NCI-H510A (cell line): ENCODE measurements around the gene FXR2.

ENCODE experiments used
- DNase-seq: peaks from one replicate; lab custom pipeline; 2025; lab: John Stamatoyannopoulos, UW

FXR2 gene

DNA sequence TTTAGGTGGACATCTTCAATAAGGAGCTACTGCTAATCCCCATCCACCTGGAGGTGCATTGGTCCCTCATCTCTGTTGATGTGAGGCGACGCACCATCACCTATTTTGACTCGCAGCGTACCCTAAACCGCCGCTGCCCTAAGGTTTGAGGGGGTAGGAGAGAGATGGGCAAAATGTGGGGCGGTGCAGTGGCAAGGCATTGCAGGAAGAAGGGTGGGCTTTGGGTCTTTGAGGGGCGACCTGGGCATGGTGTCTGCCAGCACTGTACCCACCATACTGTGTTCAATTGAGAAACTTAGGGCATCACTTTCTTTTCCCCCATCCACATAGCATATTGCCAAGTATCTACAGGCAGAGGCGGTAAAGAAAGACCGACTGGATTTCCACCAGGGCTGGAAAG lies 44.3 kb downstream of the FXR2 start:
- DNase-seq: no peak

DNA sequence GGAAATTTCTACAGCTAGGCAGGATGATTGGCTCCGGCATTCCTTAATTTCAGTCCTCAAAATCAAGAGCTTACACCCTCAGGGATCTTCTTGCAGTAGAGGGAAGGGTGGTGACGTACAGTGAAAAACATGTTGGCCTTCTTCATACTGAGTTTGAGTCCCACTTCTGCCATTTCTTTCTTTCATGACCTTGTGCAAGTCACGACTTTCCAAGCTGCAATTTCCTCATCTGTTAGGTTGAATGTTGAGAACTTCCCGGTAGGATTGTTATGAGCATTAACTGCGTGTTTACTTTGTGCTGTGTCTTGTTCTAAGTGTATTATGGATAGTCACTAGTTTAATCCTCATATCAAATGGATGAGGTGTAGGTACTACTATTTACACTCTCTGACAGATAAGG lies 45.1 kb downstream of the FXR2 start:
- DNase-seq: no peak

DNA sequence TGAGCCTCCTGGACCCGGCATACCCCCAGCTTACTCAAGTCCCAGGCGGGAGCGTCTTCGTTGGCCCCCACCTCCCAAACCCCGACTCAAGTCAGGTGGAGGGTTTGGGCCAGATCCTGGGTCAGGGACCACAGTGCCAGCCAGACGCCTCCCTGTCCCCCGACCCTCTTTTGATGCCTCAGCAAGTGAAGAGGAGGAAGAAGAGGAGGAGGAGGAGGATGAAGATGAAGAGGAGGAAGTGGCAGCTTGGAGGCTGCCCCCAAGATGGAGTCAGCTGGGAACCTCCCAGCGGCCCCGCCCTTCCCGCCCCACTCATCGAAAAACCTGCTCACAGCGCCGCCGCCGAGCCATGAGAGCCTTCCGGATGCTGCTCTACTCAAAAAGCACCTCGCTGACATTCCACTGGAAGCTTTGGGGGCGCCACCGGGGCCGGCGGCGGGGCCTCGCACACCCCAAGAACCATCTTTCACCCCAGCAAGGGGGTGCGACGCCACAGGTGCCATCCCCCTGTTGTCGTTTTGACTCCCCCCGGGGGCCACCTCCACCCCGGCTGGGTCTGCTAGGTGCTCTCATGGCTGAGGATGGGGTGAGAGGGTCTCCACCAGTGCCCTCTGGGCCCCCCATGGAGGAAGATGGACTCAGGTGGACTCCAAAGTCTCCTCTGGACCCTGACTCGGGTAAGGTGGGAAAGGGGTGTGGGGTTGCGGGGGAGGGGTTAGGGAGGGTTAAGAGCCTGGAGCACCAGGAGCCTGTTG lies 51.4 kb downstream of the FXR2 start:
- no peak for DNase-seq

DNA sequence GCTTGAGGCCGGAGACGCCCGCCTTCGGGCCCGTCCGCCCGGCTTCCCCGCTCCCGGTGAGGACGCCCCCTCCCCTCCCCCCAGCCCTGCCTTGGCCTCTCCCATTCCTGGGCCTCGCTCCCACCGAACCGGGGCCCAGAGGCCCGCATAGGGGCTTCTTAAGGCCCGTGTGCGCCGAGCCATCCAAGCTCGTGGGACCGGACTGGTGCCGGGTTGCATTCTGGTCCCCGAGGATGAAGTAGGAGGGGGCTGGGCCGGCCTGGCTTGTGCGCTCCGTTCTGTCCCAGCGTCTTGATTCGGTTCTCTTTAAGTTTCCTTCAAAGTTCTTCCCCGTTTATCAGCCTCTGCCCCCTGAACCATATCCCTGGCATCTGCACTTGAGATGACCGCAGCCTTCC lies 52.5 kb downstream of the FXR2 start:
- no peak for DNase-seq

DNA sequence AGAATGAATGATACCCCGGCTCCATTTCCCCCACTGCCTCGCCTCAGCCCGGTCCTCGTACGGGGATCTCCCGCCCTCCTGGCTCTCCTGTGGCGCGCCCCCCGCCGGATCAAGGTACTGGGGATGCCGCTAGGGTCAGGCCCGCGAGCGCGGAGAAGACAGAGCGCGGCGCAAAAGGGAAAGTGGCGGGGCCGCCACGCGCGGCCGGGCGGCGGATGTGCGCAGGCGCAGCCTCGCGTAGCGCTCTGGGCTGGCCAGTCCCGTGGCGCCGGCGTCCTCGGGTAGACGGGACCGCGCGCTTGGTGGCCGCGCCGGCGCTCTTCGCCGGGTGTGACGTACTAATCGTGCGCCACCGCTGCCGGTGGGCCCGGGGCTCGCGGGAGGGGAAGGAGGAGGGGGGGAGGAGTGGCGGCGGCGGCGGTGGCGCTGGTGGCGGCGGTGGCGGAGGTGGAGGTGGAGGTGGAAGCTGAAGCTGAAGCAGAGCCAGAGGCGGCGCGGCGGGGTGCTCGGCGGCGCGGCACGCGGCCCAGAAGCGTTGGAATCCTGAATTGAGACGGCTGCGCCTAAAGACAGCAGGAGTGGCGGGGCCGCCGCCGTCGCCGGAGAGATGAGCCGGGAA lies 53.0 kb downstream of the FXR2 start, which contains the start of gene SENP3:
TSS of gene SENP3 (plus strand) at position 331 of the 619 bp plus-strand sequence. CDS start 1,158 bp downstream, outside the sequence.
- DNase-seq: peak; percentile 91

DNA sequence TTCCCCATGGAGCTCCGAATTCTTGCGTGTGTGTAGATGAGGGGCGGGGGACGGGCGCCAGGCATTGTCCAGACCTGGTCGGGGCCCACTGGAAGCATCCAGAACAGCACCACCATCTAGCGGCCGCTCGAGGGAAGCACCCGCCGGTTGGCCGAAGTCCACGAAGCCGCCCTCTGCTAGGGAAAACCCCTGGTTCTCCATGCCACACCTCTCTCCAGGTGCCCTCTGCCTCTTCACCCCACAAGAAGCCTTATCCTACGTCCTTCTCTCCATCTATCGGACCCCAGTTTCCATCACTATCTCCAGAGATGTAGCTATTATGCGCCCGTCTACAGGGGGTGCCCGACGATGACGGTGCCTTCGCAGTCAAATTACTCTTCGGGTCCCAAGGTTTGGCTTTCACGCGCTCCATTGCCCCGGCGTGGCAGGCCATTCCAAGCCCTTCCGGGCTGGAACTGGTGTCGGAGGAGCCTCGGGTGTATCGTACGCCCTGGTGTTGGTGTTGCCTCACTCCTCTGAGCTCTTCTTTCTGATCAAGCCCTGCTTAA lies 53.6 kb downstream of the FXR2 start:
- DNase-seq: peak; percentile 76

DNA sequence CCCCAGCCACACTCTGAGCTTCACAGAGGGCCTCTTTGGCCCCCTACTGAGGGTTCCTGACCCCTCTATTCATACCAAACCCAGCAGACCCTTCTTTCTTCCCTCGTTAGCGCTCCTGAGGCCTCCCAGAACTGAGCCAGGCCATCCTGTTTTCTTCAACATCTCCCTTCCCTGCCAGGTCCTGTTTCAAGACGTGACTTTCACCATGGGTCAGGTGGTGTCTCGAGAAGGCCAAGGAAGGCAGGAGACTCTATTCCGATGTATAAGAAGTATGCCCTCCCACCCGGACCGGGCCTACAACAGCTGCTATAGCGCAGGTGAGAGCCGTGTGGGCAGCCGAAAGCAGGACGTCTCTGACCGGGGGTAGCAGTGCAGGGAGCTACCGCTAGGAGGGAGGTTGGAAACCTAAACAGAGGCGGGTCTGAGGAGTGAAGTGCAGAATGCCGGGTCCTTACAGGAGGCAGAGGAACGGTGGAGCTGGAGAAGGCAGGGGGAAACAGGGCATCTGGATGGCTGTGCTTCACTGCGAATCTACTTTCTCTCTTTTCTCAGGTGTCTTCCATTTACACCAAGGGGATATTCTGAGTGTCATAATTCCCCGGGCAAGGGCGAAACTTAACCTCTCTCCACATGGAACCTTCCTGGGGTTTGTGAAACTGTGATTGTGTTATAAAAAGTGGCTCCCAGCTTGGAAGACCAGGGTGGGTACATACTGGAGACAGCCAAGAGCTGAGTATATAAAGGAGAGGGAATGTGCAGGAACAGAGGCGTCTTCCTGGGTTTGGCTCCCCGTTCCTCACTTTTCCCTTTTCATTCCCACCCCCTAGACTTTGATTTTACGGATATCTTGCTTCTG lies 54.3 kb downstream of the FXR2 start:
- peak; percentile 56 for DNase-seq

DNA sequence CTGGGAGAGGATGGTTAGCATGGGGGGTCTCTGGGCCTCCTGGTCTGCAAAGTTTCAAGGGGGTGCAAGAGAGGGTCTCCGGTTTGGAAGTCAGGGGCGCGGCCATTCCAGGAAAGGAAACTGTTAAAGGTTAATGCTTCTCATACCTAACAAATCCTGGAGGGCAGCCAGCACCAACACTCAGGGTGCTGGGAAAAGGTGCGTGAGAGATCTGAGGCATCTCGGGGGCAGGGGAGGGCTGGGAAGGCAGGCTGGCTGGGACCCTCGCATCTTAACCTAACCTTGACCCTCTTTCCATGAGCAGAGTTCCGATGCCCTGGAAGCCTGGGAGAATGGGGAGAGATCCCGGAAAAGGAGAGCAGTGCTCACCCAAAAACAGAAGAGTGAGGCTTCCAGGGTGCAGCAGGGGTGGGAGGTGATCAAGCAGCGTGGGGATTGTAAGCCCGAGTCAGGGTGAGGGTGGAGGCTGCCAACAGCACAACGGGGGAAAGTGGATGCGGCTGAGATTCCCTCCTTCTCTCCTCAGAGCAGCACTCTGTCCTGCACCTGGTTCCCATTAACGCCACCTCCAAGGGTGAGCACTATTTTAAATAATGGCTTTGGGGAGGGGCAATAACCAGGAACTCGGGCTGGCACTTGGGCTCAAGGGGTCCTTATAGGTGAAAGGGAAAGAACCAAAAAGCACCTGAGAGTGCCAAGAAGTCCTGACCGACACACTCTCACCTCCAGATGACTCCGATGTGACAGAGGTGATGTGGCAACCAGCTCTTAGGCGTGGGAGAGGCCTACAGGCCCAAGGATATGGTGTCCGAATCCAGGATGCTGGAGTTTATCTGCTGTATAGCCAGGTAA lies 55.2 kb downstream of the FXR2 start:
- no peak for DNase-seq

DNA sequence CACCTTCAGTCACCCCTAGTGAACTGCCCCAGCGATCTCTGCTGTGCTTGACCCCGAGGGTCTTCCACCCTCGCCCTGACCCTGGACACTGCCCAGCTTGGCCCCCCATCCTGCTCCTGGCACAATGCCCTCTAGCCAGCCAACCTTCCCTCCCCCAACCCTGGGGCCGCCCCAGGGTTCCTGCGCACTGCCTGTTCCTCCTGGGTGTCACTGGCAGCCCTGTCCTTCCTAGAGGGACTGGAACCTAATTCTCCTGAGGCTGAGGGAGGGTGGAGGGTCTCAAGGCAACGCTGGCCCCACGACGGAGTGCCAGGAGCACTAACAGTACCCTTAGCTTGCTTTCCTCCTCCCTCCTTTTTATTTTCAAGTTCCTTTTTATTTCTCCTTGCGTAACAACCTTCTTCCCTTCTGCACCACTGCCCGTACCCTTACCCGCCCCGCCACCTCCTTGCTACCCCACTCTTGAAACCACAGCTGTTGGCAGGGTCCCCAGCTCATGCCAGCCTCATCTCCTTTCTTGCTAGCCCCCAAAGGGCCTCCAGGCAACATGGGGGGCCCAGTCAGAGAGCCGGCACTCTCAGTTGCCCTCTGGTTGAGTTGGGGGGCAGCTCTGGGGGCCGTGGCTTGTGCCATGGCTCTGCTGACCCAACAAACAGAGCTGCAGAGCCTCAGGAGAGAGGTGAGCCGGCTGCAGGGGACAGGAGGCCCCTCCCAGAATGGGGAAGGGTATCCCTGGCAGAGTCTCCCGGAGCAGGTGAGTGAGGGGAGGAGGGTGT lies 56.0 kb downstream of the FXR2 start, which contains the start of gene TNFSF13:
TSS of gene TNFSF13 (plus strand) at position 207 of the 776 bp plus-strand sequence. CDS start at position 497, 290 bp downstream.
- no peak for DNase-seq

DNA sequence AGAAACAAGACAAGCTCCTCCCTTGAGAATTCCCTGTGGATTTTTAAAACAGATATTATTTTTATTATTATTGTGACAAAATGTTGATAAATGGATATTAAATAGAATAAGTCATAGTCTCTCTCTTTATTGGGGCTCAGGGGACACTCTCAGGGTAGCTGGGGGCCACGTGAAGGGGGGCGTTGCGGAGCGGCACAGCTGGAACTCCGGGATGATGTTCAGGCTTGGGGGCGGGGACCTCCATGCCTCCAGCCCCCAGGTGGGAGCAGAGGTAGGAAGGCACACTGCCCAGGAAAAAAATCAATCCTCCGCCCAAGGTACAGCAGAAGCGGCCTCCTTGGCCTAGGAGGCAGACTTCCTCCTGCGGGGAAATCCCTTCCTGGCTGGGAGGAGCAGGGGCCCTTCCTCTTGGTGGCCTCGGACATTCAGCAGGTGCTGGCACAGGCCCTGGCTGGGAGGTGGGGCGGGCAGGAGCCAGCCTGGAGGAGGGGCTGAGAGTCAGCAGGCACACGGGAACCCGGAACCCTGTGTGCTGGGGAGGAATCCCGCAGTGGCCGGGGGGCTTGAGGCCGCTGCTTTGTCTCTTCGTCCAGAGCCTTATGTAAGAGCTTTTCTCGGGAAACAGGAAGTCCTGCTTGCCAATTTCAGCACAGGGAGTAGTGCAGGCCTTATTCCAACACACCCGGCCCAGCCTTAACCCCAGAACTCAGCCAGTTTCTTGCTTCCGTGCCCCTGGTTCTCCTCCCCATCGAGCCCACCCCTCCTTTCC lies 56.7 kb downstream of the FXR2 start:
- peak; percentile 63 for DNase-seq

DNA sequence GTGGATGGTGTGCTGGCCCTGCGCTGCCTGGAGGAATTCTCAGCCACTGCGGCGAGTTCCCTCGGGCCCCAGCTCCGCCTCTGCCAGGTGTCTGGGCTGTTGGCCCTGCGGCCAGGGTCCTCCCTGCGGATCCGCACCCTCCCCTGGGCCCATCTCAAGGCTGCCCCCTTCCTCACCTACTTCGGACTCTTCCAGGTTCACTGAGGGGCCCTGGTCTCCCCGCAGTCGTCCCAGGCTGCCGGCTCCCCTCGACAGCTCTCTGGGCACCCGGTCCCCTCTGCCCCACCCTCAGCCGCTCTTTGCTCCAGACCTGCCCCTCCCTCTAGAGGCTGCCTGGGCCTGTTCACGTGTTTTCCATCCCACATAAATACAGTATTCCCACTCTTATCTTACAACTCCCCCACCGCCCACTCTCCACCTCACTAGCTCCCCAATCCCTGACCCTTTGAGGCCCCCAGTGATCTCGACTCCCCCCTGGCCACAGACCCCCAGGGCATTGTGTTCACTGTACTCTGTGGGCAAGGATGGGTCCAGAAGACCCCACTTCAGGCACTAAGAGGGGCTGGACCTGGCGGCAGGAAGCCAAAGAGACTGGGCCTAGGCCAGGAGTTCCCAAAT lies 57.4 kb downstream of the FXR2 start:
- no peak for DNase-seq

DNA sequence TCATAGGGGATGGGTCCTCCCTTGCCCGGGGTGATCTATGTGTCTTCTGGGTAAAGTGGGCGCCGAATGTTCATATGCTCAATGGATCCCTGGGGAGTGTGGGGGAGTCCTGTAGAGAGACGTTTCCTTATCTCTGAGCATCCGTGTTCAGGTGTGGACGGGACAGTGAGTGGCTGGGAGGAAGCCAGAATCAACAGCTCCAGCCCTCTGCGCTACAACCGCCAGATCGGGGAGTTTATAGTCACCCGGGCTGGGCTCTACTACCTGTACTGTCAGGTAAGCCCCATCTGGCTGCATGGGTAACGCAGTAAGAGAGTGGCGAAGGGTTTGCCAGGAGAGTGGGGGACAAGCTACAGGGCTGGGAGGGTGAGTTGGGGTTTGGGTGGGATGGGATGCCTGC lies 58.1 kb downstream of the FXR2 start:
- no peak for DNase-seq

DNA sequence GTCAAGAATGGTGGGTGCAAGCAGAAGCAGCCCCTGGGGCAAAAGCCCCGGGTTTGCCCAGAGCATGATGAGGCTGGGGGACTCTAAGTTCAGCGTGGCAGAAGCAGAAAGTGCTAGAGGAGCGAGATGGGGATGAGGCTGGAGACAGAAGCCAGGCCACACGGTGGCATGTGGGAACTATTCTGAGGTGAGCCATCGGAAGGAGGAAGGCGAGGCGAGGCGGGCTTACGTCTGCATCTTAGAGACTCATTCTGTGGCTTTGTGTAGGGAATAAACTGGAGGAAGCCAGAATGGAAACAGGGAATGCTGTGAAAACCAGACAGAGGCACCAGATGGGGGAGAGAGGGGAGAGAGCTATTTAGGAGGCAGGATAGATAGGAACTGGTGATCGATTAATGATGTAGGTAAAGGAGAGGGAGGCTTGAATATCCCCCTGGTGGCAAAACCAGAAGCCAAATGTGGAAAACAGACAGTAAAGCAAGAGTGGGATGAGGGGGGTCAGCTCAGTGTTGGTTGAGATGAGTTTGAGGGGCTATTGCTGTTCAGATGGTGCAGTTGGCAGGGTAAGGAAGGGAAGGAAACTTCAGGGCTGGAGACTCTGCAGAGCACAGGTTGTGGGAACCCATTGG lies 59.3 kb downstream of the FXR2 start:
- no peak for DNase-seq

DNA sequence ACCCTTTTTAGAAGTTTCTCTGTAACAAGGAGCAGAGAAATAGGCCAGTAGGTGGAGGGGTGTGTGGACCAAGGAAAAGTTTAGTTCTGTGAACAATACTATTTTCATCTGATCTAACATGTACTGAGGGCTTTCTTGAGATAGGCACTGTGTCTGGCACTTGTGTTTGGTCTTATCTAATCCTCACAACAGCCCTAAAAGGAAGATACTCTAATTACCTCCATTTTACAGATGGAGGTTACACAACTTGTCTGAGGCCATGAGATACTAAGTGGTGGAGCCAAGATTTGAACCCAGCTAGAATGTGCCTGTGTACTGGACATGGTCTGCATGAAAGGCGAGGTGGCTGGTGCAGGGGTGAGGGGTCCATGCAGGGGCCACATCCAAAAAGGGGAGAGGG lies 61.3 kb downstream of the FXR2 start:
- DNase-seq: no peak

DNA sequence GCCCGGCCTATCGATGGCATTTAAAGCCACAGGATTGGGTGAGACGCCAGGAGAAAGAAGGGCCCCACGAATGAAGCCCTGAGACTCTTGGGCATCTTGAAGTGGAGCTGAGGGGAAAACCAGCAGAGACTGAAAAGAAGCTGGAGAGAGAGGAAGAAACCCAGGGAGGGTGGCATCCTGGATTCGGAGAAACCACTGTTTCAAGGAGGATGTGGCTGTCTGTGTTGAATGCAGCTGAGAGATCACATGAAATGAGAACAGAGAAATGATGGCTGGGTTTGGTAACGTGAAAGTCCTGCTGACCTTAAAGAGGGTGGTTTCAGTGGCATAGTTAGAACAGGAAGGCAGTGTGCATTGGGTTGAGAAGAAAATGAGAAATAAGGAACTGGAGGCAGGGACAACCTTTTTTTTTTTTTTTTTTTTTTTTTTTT lies 62.1 kb downstream of the FXR2 start:
- no peak for DNase-seq

DNA sequence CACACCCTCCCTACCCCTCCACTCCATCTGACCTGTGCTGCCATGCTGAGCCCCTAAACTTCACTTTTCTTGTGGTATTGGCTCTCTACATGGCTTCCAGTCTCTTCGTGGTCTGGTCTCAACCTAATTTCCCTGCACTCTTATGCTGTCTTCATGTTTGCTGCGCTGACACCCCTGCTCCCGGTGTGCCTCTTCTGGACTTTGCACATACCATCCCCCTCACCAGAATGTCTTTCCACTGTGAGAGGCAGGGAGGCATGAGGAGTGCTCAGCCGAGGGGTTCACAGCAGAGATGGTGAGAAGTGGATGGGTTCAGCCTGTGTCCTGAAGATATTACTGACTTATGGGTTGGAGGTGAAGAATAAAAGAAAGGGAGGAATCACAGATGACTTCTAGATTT lies 63.3 kb downstream of the FXR2 start:
- DNase-seq: no peak

DNA sequence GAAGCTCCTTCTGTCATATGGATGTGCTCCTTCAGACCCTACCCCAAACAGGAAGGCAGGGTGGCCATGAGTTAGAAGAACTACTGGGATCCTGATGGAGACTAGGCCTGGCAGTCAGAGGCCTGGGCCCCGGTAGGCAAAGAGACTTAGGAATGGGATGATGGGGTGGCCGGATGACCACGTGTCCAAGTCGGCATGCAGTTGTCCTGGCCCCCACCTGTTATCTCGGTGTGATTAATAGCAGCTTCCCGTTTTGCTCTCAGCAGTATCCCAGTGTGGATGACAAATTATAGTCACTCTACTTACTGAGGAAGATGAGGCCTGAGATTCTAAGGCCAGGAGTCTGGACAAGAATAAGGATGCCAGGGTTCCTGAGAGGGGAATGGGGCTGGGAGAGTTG lies 64.4 kb downstream of the FXR2 start:
- no peak for DNase-seq

DNA sequence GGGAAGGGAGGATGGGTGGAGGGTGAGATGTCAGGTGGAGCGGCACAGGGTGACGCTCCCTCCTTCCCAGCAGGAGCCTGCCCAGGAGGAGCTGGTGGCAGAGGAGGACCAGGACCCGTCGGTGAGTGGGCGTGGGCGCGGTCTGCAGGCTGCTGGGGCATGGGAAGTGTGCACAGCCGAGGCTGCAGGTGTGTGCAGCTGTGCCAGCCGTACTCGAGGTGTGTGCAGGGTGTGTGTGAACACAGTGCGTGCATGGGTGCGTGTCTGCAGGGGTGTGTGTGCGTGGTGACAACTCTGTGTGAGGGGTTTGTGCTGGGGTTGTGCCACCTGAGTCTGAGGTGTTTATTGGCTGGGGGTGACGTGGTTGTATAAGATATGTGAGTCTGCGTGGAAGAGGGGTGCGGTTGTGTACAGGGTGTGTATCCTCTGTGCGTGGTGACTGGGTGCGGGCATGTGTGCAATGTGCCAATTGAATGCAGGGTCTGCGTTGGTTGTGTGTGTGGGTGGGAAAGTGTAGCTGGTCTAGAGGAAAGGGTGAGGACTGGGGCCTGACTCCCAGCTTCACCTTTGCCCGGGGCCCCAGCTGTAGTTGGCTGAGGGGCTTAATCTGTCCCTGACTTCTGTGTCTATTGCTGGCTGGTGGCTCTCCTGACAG lies 65.2 kb downstream of the FXR2 start:
- no peak for DNase-seq
